Activated CD8-positive, alpha-beta memory T cell treated with anti-CD3 and anti-CD28 coated beads, Interleukin-2, amount 50 U/mL, for 48 hours (primary cell): Measurements from ENCODE around the gene RASGRF1.

Experiments
- DNase-seq: peaks from one replicate; pipeline ENCODE4 v3.0.0-alpha.2; 2020

The RASGRF1 gene

GRCh38 chr15:79066391-79067071 lies 24.0 kb downstream of the RASGRF1 start:
- no peak for DNase-seq

- no peak for DNase-seq
Observed at GRCh38 chr15:79065706-79066376, 24.7 kb downstream of the RASGRF1 start.

- no peak for DNase-seq
Observed at GRCh38 chr15:79065361-79065705, 25.2 kb downstream of the RASGRF1 start.

GRCh38 chr15:79064496-79064895 lies 26.1 kb downstream of the RASGRF1 start:
- DNase-seq, result no peak

GRCh38 chr15:79060175-79060574 lies 30.4 kb downstream of the RASGRF1 start:
- DNase-seq, result no peak

GRCh38 chr15:79059081-79059572 lies 31.5 kb downstream of the RASGRF1 start:
- no peak for DNase-seq

- DNase-seq, result no peak
Observed at GRCh38 chr15:79058260-79058850, 32.2 kb downstream of the RASGRF1 start.

- DNase-seq, result no peak
Observed at GRCh38 chr15:79057050-79057449, 33.5 kb downstream of the RASGRF1 start.

- DNase-seq, result no peak
Observed at GRCh38 chr15:79054350-79054749, 36.2 kb downstream of the RASGRF1 start.

- no peak for DNase-seq
Observed at GRCh38 chr15:79053894-79054293, 36.7 kb downstream of the RASGRF1 start.

GRCh38 chr15:79051941-79052731 lies 38.4 kb downstream of the RASGRF1 start:
- DNase-seq, result no peak

GRCh38 chr15:79051029-79051428 lies 39.6 kb downstream of the RASGRF1 start:
- no peak for DNase-seq

- DNase-seq, result no peak
Observed at GRCh38 chr15:79050341-79050740, 40.2 kb downstream of the RASGRF1 start.

- no peak for DNase-seq
Observed at GRCh38 chr15:79049416-79049815, 41.2 kb downstream of the RASGRF1 start.

GRCh38 chr15:79047676-79048439 lies 42.7 kb downstream of the RASGRF1 start:
- DNase-seq, result no peak

- no peak for DNase-seq
Observed at GRCh38 chr15:79046691-79047404, 43.7 kb downstream of the RASGRF1 start.

GRCh38 chr15:79045041-79045440 lies 45.5 kb downstream of the RASGRF1 start:
- no peak for DNase-seq

GRCh38 chr15:79042213-79042928 lies 48.2 kb downstream of the RASGRF1 start:
- no peak for DNase-seq

GRCh38 chr15:79041601-79042168 lies 48.9 kb downstream of the RASGRF1 start:
- DNase-seq, result no peak

GRCh38 chr15:79037848-79038247 lies 52.7 kb downstream of the RASGRF1 start:
- no peak for DNase-seq

- no peak for DNase-seq
Observed at GRCh38 chr15:79036323-79036722, 54.3 kb downstream of the RASGRF1 start.
